ENCODE data around the gene TMCC3.
A peak's percentile ranks its signal among the peaks of the same experiment; 100 is the strongest.
"Not testable (repeated sequence)": the region's sequence is repeated elsewhere in the genome, so short reads cannot be mapped to it uniquely, and the experiment has no call there.

Gene TMCC3

GRCh38 chr12:94553875-94554274 lies 96.5 kb downstream of the TMCC3 start:
- DNase-seq (ENCODE audit: low read depth) = no peak
- TF ChIP-seq CTCF (IDR thresholded peaks at IDR 0.05; ENCODE audit: low read depth, low read length, missing control alignments) = no peak
- no peak overlapping the region for H3K4me3 ChIP-seq (ENCODE audit: low read depth, low read length)

GRCh38 chr12:94553130-94553519 lies 97.2 kb downstream of the TMCC3 start:
- TF ChIP-seq CTCF (IDR thresholded peaks at IDR 0.05; ENCODE audit: low read depth, low read length, missing control alignments) = no peak
- no peak overlapping the region for H3K4me3 ChIP-seq (ENCODE audit: low read depth, low read length)
- DNase-seq (ENCODE audit: low read depth) = no peak

GRCh38 chr12:94551810-94552209 lies 98.5 kb downstream of the TMCC3 start:
- no peak for DNase-seq (ENCODE audit: low read depth)
- H3K4me3 ChIP-seq (ENCODE audit: low read depth, low read length) = no peak overlapping the region
- no peak for TF ChIP-seq CTCF (IDR thresholded peaks at IDR 0.05; ENCODE audit: low read depth, low read length, missing control alignments)

- TF ChIP-seq CTCF (IDR thresholded peaks at IDR 0.05; ENCODE audit: low read depth, low read length, missing control alignments) = no peak
- no peak for DNase-seq (ENCODE audit: low read depth)
- H3K4me3 ChIP-seq (ENCODE audit: low read depth, low read length) = no peak overlapping the region
Observed at GRCh38 chr12:94550964-94551363, 99.4 kb downstream of the TMCC3 start.

- H3K4me3 ChIP-seq (ENCODE audit: low read depth, low read length); DNase-seq (ENCODE audit: low read depth): not testable (repeated sequence)
Observed at GRCh38 chr12:94548833-94549232, 101.5 kb downstream of the TMCC3 start.

- no peak overlapping the region for H3K4me3 ChIP-seq (ENCODE audit: low read depth, low read length)
- DNase-seq (ENCODE audit: low read depth) = peak; percentile 44
- TF ChIP-seq CTCF (IDR thresholded peaks at IDR 0.05; ENCODE audit: low read depth, low read length, missing control alignments) = peak; percentile 73
Observed at GRCh38 chr12:94545935-94546771, 104.2 kb downstream of the TMCC3 start.

GRCh38 chr12:94544355-94544754 lies 106.0 kb downstream of the TMCC3 start:
- H3K4me3 ChIP-seq (ENCODE audit: low read depth, low read length) = no peak overlapping the region
- no peak for TF ChIP-seq CTCF (IDR thresholded peaks at IDR 0.05; ENCODE audit: low read depth, low read length, missing control alignments)
- no peak for DNase-seq (ENCODE audit: low read depth)
